ENCODE results near the gene ACTL8.
A peak's percentile ranks its signal among the peaks of the same experiment; 100 is the strongest.

ACTL8 gene

DNA sequence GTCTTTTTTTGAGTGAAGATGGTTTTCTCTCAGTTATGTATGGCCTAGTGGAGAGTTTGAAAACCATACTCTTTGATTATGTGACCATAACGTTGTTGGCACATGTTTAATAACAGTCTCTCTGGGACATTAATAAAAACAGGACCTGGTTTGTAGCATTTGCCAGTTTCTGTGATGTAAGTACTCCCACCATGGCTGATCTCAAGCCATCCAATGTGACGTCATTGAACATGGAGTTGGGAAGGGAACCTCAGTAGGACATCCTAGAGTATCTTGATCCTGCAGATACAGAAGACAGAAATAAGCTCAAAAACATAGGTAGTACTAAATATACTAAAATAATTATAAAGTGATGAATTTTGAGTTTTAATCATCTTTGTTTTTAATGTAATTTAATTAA, 107.0 kb downstream of the ACTL8 start:
- H3K9me3 ChIP-seq (ENCODE audit: control insufficient read depth, low read length) = peaks cover 4% of the 10 kb centered on the region
- no peak overlapping the region for H3K23ac ChIP-seq (ENCODE audit: low read length in 2 of 2)
- H3K9ac ChIP-seq (ENCODE audit: low read length) = no peak overlapping the region
- no peak overlapping the region for H2BK12ac ChIP-seq (ENCODE audit: low read length in 2 of 2)
- 100% methylated on average over 2 of the region's 2 CpGs for WGBS
- H3K4me2 ChIP-seq (ENCODE audit: low read length, poor library complexity, severe bottlenecking) = no peak overlapping the region
- H3K27ac ChIP-seq (ENCODE audit: low read length, poor library complexity, severe bottlenecking) = no peak overlapping the region
- H3K14ac ChIP-seq (ENCODE audit: low read length in 2 of 2) = no peak overlapping the region
- no peaks in the 10 kb centered on the region for H3K27me3 ChIP-seq (ENCODE audit: control insufficient read depth in 1 of 2, insufficient read depth in 1 of 2, low read length in 2 of 2)
- H2BK15ac ChIP-seq (ENCODE audit: low read depth, poor library complexity, severe bottlenecking) = no peak overlapping the region
- H2AK5ac ChIP-seq (ENCODE audit: low read length, severe bottlenecking) = no peak overlapping the region
- H2AFZ ChIP-seq (ENCODE audit: low read depth, low read length) = no peak overlapping the region
- H2BK120ac ChIP-seq (ENCODE audit: low read depth, low read length) = no peak overlapping the region
- H4K8ac ChIP-seq (ENCODE audit: low read length) = no peak overlapping the region
- H3K79me1 ChIP-seq (replicated peaks; ENCODE audit: low read length, poor library complexity, severe bottlenecking) = no peaks in the 10 kb centered on the region
- H2BK5ac ChIP-seq (ENCODE audit: low read depth, low read length, poor library complexity, severe bottlenecking) = no peak overlapping the region
- H3K36me3 ChIP-seq (ENCODE audit: control insufficient read depth in 1 of 2, insufficient read depth in 2 of 2, low read depth in 1 of 2, low read length in 2 of 2) = no peaks in the 10 kb centered on the region
- no peak overlapping the region for H4K91ac ChIP-seq (ENCODE audit: low read length)
- no peak overlapping the region for H3K4ac ChIP-seq (ENCODE audit: low read depth in 1 of 2, low read length in 2 of 2)
- H3K4me1 ChIP-seq (ENCODE audit: control insufficient read depth, insufficient read depth, low read depth, low read length) = peaks cover 4% of the 10 kb centered on the region
- no peak overlapping the region for H3K4me3 ChIP-seq (ENCODE audit: insufficient read depth in 1 of 2, low read depth in 1 of 2, low read length in 2 of 2)
- no peak for DNase-seq
- no peak overlapping the region for H3K18ac ChIP-seq (ENCODE audit: low read depth in 1 of 2, low read length in 2 of 2)

DNA sequence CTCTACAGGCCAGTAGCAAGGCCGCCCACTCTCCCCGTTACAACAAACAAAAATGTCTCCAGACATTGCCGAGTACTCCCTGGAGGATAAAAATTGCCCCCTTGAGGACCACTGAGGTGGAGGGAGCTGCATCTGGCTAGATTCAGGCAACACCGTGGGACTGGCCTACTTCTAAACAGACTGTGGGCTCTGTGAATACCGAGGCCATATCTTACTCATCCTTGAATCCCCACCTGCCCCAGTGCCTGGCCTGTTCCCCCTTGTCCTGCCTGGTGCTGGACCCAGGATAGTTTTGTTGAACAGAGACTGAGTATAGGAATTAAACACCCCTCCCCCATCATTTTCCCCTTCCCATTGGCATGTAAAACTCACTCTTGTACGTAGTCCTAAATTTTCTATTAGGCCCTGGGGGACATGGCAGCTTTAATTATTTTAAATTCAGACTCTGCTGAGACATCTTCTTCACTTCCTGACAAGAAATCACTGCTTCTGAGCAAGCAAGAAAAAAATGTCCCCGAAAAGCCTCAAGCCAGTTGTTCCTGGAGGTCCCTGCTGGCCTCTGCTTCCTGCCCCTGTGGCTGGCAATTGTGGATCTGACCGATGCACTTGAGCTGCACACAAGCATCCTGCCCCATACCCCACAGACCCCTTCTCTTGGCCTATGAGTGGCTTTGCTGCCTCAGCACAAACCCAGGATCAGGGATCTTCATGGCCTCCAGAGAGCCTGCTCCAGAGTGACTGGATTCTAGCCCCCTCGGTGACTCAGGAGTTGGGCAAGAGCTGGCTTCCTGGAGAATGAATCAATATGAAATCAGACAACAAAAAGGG, 111.0 kb downstream of the ACTL8 start:
- H2BK120ac ChIP-seq (ENCODE audit: low read depth, low read length) = peak overlapping the region; percentile 2
- H3K23ac ChIP-seq (ENCODE audit: low read length in 2 of 2) = no peak overlapping the region
- H3K4ac ChIP-seq (ENCODE audit: low read depth in 1 of 2, low read length in 2 of 2) = peak overlapping the region in 1 of 2 experiments; percentile 51
- H2AFZ ChIP-seq (ENCODE audit: low read depth, low read length) = peak overlapping the region; percentile 32
- no peaks in the 10 kb centered on the region for H3K36me3 ChIP-seq (ENCODE audit: control insufficient read depth in 1 of 2, insufficient read depth in 2 of 2, low read depth in 1 of 2, low read length in 2 of 2)
- 39% methylated on average over 9 of the region's 9 CpGs for WGBS
- peak overlapping the region; percentile 64 to 85 for H3K18ac ChIP-seq (ENCODE audit: low read depth in 1 of 2, low read length in 2 of 2)
- H3K4me2 ChIP-seq (ENCODE audit: low read length, poor library complexity, severe bottlenecking) = no peak overlapping the region
- peak overlapping the region; percentile 36 for H2BK15ac ChIP-seq (ENCODE audit: low read depth, poor library complexity, severe bottlenecking)
- H3K9ac ChIP-seq (ENCODE audit: low read length) = peak overlapping the region; percentile 77
- H3K4me1 ChIP-seq (ENCODE audit: control insufficient read depth, insufficient read depth, low read depth, low read length) = peaks cover 4% of the 10 kb centered on the region
- H3K79me1 ChIP-seq (replicated peaks; ENCODE audit: low read length, poor library complexity, severe bottlenecking) = no peaks in the 10 kb centered on the region
- no peaks in the 10 kb centered on the region for H3K27me3 ChIP-seq (ENCODE audit: control insufficient read depth in 1 of 2, insufficient read depth in 1 of 2, low read length in 2 of 2)
- H3K27ac ChIP-seq (ENCODE audit: low read length, poor library complexity, severe bottlenecking) = no peak overlapping the region
- H2AK5ac ChIP-seq (ENCODE audit: low read length, severe bottlenecking) = no peak overlapping the region
- H3K14ac ChIP-seq (ENCODE audit: low read length in 2 of 2) = no peak overlapping the region
- no peak overlapping the region for H3K4me3 ChIP-seq (ENCODE audit: insufficient read depth in 1 of 2, low read depth in 1 of 2, low read length in 2 of 2)
- peak overlapping the region; percentile 62 for H4K8ac ChIP-seq (ENCODE audit: low read length)
- peak overlapping the region; percentile 87 to 88 for H2BK12ac ChIP-seq (ENCODE audit: low read length in 2 of 2)
- H3K9me3 ChIP-seq (ENCODE audit: control insufficient read depth, low read length) = peaks cover 20% of the 10 kb centered on the region
- peak overlapping the region; percentile 34 for H4K91ac ChIP-seq (ENCODE audit: low read length)
- H2BK5ac ChIP-seq (ENCODE audit: low read depth, low read length, poor library complexity, severe bottlenecking) = no peak overlapping the region
- peak; percentile 89 for DNase-seq

DNA sequence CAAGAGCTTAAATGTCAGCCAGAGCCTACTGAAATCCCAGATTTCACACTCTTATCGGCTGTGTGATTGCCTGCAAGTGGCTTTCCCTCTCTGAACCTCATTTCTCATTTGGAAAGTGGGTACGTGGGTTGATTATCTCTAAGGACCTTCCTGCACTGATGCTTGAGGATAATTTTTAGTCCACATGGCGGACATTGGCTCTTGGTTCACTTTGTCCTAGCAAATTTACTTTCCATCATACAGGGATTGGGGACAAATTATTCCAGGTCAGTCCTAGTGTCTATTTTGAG, 111.6 kb downstream of the ACTL8 start:
- Histone ChIP-seq H3K18ac (ENCODE audit: low read depth in 1 of 2, low read length in 2 of 2) (no peak overlapping the region), H3K4ac (ENCODE audit: low read depth in 1 of 2, low read length in 2 of 2) (no peak overlapping the region), H2BK120ac (ENCODE audit: low read depth, low read length) (no peak overlapping the region), H2AFZ (ENCODE audit: low read depth, low read length) (no peak overlapping the region), H3K4me2 (ENCODE audit: low read length, poor library complexity, severe bottlenecking) (no peak overlapping the region), H3K9ac (ENCODE audit: low read length) (no peak overlapping the region), H3K23ac (ENCODE audit: low read length in 2 of 2) (no peak overlapping the region), H3K4me3 (ENCODE audit: insufficient read depth in 1 of 2, low read depth in 1 of 2, low read length in 2 of 2) (peak overlapping the region in 1 of 2 experiments; percentile 38), H3K14ac (ENCODE audit: low read length in 2 of 2) (no peak overlapping the region), H3K36me3 (ENCODE audit: control insufficient read depth in 1 of 2, insufficient read depth in 2 of 2, low read depth in 1 of 2, low read length in 2 of 2) (no peaks in the 10 kb centered on the region), H3K4me1 (ENCODE audit: control insufficient read depth, insufficient read depth, low read depth, low read length) (peaks cover 4% of the 10 kb centered on the region), H3K79me1 (replicated peaks; ENCODE audit: low read length, poor library complexity, severe bottlenecking) (no peaks in the 10 kb centered on the region), H2BK5ac (ENCODE audit: low read depth, low read length, poor library complexity, severe bottlenecking) (no peak overlapping the region), H4K8ac (ENCODE audit: low read length) (no peak overlapping the region), H2BK15ac (ENCODE audit: low read depth, poor library complexity, severe bottlenecking) (no peak overlapping the region), H2AK5ac (ENCODE audit: low read length, severe bottlenecking) (no peak overlapping the region), H3K9me3 (ENCODE audit: control insufficient read depth, low read length) (peaks cover 20% of the 10 kb centered on the region), H3K27me3 (ENCODE audit: control insufficient read depth in 1 of 2, insufficient read depth in 1 of 2, low read length in 2 of 2) (no peaks in the 10 kb centered on the region), H2BK12ac (ENCODE audit: low read length in 2 of 2) (no peak overlapping the region), H3K27ac (ENCODE audit: low read length, poor library complexity, severe bottlenecking) (no peak overlapping the region), H4K91ac (ENCODE audit: low read length) (no peak overlapping the region)
- WGBS = 72% methylated on average over 2 of the region's 3 CpGs
- no peak for DNase-seq

DNA sequence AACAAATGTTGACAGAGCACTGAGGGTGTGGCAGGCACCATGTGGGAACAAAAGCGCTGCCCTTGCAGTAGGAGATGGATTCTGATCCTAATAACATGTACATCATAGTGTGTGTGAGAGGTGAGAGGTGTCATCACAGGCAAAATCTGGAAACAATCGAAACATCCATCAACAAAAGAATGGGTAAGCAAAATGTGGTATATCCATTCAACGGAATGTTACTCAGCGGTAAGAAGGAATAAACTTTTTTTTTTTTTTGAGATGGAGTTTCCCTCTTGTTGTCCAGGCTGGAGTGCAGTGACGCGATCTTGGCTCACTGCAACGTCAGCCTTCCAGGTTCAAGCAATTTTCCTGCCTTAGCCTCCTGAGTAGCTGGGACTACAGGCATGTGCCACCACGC, 112.3 kb downstream of the ACTL8 start:
- no peak overlapping the region for H4K8ac ChIP-seq (ENCODE audit: low read length)
- H3K9me3 ChIP-seq (ENCODE audit: control insufficient read depth, low read length) = peaks cover 20% of the 10 kb centered on the region
- H3K4ac ChIP-seq (ENCODE audit: low read depth in 1 of 2, low read length in 2 of 2) = no peak overlapping the region
- no peak overlapping the region for H2BK5ac ChIP-seq (ENCODE audit: low read depth, low read length, poor library complexity, severe bottlenecking)
- H3K27ac ChIP-seq (ENCODE audit: low read length, poor library complexity, severe bottlenecking) = no peak overlapping the region
- peaks cover 4% of the 10 kb centered on the region for H3K4me1 ChIP-seq (ENCODE audit: control insufficient read depth, insufficient read depth, low read depth, low read length)
- H3K36me3 ChIP-seq (ENCODE audit: control insufficient read depth in 1 of 2, insufficient read depth in 2 of 2, low read depth in 1 of 2, low read length in 2 of 2) = no peaks in the 10 kb centered on the region
- H3K18ac ChIP-seq (ENCODE audit: low read depth in 1 of 2, low read length in 2 of 2) = no peak overlapping the region
- no peak overlapping the region for H2AK5ac ChIP-seq (ENCODE audit: low read length, severe bottlenecking)
- WGBS = 98% methylated on average over 8 of the region's 8 CpGs
- H3K9ac ChIP-seq (ENCODE audit: low read length) = no peak overlapping the region
- no peak overlapping the region for H4K91ac ChIP-seq (ENCODE audit: low read length)
- DNase-seq = no peak
- no peak overlapping the region for H2BK120ac ChIP-seq (ENCODE audit: low read depth, low read length)
- H3K23ac ChIP-seq (ENCODE audit: low read length in 2 of 2) = no peak overlapping the region
- no peak overlapping the region for H3K4me2 ChIP-seq (ENCODE audit: low read length, poor library complexity, severe bottlenecking)
- no peak overlapping the region for H2BK12ac ChIP-seq (ENCODE audit: low read length in 2 of 2)
- H3K27me3 ChIP-seq (ENCODE audit: control insufficient read depth in 1 of 2, insufficient read depth in 1 of 2, low read length in 2 of 2) = no peaks in the 10 kb centered on the region
- H3K4me3 ChIP-seq (ENCODE audit: insufficient read depth in 1 of 2, low read depth in 1 of 2, low read length in 2 of 2) = peak overlapping the region in 1 of 2 experiments; percentile 4
- no peaks in the 10 kb centered on the region for H3K79me1 ChIP-seq (replicated peaks; ENCODE audit: low read length, poor library complexity, severe bottlenecking)
- H2AFZ ChIP-seq (ENCODE audit: low read depth, low read length) = no peak overlapping the region
- no peak overlapping the region for H2BK15ac ChIP-seq (ENCODE audit: low read depth, poor library complexity, severe bottlenecking)
- H3K14ac ChIP-seq (ENCODE audit: low read length in 2 of 2) = no peak overlapping the region

Measured in mesenchymal stem cell (in vitro differentiated cells and primary cell).